22Rv1 (cell line): ENCODE results near the gene TRIO.

Experiments used
- CTCF ChIP-seq: fragments of 450-650 bp; IDR thresholded peaks from 2 replicates; pipeline ENCODE4 v1.5.1; 2017; ENCODE audit warnings: mild to moderate bottlenecking
- ZFX ChIP-seq: fragments of 450-650 bp; IDR thresholded peaks from 2 replicates; pipeline ENCODE4 v1.6.1; 2017; ENCODE audit warnings: antibody characterized with exemption, borderline replicate concordance

GRCh38 chr5:14217587-14217986 lies 74.4 kb downstream of the TRIO start:
- TF ChIP-seq CTCF (no peak), ZFX (no peak)
